ENCODE measurements around the gene ETF1. TPM values are rescaled to one million over a fixed set of nuclear protein-coding genes. Genes with fewer than 3 reads are reported as not detected.

Gene ETF1
- total and polyA plus RNA-seq, 3 donors from 2014 or later: 74.3 to 103 (median 75.3) TPM

DNA sequence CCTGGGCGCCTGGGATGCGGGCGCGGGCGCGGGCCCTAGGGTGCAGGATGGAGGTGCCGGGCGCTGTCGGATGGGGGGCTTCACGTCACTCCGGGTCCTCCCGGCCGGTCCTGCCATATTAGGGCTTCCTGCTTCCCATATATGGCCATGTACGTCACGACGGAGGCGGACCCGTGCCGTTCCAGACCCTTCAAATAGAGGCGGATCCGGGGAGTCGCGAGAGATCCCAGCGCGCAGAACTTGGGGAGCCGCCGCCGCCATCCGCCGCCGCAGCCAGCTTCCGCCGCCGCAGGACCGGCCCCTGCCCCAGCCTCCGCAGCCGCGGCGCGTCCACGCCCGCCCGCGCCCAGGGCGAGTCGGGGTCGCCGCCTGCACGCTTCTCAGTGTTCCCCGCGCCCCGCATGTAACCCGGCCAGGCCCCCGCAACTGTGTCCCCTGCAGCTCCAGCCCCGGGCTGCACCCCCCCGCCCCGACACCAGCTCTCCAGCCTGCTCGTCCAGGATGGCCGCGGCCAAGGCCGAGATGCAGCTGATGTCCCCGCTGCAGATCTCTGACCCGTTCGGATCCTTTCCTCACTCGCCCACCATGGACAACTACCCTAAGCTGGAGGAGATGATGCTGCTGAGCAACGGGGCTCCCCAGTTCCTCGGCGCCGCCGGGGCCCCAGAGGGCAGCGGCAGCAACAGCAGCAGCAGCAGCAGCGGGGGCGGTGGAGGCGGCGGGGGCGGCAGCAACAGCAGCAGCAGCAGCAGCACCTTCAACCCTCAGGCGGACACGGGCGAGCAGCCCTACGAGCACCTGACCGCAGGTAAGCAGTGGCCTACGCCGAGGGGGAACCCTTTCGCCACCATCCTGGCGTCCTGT lies 77.5 kb downstream of the ETF1 start, which contains the start of gene EGR1:
TSS of gene EGR1 (plus strand) at position 219 of the 864 bp plus-strand sequence. CDS start at position 502, 283 bp downstream.
- no peaks in the 10 kb centered on the region for H3K27me3 ChIP-seq
- DNase-seq: peak; percentile 97
- intact Hi-C loops (cut with DNase I; ENCODE audit: low total_unique reads): no loop called here
- peaks cover 15% of the 10 kb centered on the region for H3K4me1 ChIP-seq
- no peaks in the 10 kb centered on the region for H3K36me3 ChIP-seq (ENCODE audit: low read depth, missing control alignments)
- H3K4me3 ChIP-seq: peak within 1 kb of the TSS; percentile 75 to 84
- 0% methylated on average over 3 to 85 of the region's 85 CpGs for WGBS, 2 donors
- peak within 1 kb of the TSS; percentile 93 to 98 for H3K27ac ChIP-seq
- TF ChIP-seq, protein P1, sequence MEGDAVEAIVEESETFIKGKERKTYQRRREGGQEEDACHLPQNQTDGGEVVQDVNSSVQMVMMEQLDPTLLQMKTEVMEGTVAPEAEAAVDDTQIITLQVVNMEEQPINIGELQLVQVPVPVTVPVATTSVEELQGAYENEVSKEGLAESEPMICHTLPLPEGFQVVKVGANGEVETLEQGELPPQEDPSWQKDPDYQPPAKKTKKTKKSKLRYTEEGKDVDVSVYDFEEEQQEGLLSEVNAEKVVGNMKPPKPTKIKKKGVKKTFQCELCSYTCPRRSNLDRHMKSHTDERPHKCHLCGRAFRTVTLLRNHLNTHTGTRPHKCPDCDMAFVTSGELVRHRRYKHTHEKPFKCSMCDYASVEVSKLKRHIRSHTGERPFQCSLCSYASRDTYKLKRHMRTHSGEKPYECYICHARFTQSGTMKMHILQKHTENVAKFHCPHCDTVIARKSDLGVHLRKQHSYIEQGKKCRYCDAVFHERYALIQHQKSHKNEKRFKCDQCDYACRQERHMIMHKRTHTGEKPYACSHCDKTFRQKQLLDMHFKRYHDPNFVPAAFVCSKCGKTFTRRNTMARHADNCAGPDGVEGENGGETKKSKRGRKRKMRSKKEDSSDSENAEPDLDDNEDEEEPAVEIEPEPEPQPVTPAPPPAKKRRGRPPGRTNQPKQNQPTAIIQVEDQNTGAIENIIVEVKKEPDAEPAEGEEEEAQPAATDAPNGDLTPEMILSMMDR (IDR thresholded peaks at IDR 0.05): peak in 2 of 3 experiments; percentile 14 to 34
- peak; percentile 45 for TF ChIP-seq POLR2A (IDR thresholded peaks at IDR 0.05)
- no peaks in the 10 kb centered on the region for H3K9me3 ChIP-seq

DNA sequence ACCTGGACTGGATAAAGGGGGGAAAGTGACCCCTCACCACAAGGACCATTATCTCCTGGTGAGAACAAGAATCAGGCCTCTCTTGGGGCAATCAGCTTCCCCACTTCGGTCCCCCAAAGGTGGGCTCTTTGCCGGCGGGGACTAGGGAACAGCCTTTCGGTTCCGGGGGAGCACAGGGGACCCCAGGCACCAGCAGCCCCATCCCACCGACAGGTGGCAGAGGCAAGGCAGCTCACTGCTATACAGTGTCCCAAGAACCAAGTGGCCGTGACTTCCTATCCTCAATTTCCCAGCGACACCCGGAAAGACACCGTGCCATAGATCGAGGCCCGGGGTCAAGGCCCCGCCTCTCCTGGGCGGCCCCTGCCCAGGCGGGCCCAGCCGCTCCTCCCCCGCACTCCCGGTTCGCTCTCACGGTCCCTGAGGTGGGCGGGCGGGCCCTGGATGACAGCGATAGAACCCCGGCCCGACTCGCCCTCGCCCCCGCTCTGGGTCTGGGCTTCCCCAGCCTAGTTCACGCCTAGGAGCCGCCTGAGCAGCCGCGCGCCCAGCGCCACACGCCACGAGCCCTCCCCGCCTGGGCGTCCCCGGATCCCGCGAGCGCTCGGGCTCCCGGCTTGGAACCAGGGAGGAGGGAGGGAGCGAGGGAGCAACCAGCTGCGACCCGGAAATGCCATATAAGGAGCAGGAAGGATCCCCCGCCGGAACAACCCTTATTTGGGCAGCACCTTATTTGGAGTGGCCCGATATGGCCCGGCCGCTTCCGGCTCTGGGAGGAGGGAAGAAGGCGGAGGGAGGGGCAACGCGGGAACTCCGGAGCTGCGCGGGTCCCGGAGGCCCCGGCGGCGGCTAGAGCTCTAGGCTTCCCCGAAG lies 78.4 kb downstream of the ETF1 start:
- no peaks in the 10 kb centered on the region for H3K36me3 ChIP-seq (ENCODE audit: low read depth, missing control alignments)
- H3K9me3 ChIP-seq: no peaks in the 10 kb centered on the region
- H3K27ac ChIP-seq: peak overlapping the region; percentile 93 to 98
- intact Hi-C loops (cut with DNase I; ENCODE audit: low total_unique reads): no loop called here
- WGBS, 2 donors: 1% methylated on average over 64 of the region's 64 CpGs; no CpG with 5 or more reads in 1 of the 2 donors
- no peaks in the 10 kb centered on the region for H3K27me3 ChIP-seq
- peaks cover 15% of the 10 kb centered on the region for H3K4me1 ChIP-seq
- DNase-seq: peak; percentile 98
- TF ChIP-seq POLR2A (IDR thresholded peaks at IDR 0.05): no peak
- TF ChIP-seq, protein P1 (IDR thresholded peaks at IDR 0.05): peak in 1 of 3 experiments; percentile 20
- peak overlapping the region; percentile 75 to 84 for H3K4me3 ChIP-seq

DNA sequence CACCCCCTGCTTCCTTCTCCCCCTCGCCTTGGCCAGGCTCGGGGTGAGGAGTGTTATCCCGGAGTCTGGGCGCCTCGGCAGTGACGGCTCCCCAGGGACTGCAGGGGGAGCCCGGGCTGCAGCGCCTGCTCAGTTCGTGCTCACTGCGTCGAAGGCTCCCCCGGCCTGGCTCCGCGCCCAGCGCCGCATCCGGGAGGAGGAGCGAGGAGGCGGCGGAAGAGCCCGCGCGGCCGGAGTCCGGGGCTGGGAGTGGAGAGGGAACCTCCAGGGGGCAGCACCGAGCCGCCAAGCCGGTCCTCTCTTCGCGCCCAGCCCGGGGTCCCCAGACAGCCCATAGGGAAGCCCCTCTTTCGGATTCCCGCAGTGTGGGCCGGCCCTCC lies 79.0 kb downstream of the ETF1 start:
- peak; percentile 93 for DNase-seq
- H3K36me3 ChIP-seq (ENCODE audit: low read depth, missing control alignments): no peaks in the 10 kb centered on the region
- H3K9me3 ChIP-seq: no peaks in the 10 kb centered on the region
- H3K27me3 ChIP-seq: no peaks in the 10 kb centered on the region
- peak overlapping the region; percentile 93 to 98 for H3K27ac ChIP-seq
- 0% methylated on average over 2 to 34 of the region's 34 CpGs for WGBS, 2 donors
- H3K4me3 ChIP-seq: peak overlapping the region; percentile 75 to 84
- TF ChIP-seq POLR2A (IDR thresholded peaks at IDR 0.05): peak; percentile 10
- TF ChIP-seq, protein P1 (IDR thresholded peaks at IDR 0.05): peak; percentile 82 to 95 (median 86)
- H3K4me1 ChIP-seq: peaks cover 17% of the 10 kb centered on the region
- intact Hi-C loops (cut with DNase I; ENCODE audit: low total_unique reads): no loop called here

DNA sequence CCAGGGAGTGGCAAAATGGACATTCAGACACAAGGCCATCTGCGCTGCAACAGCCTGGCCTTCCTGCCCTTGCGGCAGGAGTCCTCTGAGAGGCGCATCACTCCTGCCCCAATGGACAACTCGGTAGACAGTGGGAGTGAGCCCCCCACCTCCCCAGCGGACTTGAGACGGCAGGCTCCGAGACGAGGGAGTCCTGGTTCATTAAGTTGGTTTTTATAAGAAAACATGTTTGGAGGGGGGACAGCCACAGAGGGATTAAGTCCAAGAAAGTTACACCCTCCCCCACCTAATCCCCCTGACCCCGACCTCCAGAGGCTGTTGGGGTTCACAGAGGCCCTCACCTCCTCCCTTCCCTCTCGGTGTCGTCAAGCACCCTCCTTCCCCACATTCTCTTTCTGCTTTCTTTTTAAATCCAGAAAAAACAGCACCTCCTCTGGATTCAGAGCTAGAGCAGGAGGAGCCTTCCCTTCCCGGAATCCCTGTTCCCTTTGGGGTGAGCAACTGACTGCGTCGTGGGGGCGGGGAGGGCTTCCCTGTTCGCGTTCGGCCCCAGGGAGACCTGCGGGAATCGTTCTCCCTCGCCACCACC lies 79.5 kb downstream of the ETF1 start:
- no peaks in the 10 kb centered on the region for H3K27me3 ChIP-seq
- no peaks in the 10 kb centered on the region for H3K36me3 ChIP-seq (ENCODE audit: low read depth, missing control alignments)
- peak; percentile 67 for DNase-seq
- peak overlapping the region; percentile 93 to 98 for H3K27ac ChIP-seq
- peak overlapping the region; percentile 75 to 84 for H3K4me3 ChIP-seq
- WGBS, 2 donors: 5 to 7% methylated on average over 21 of the region's 21 CpGs
- no peak for TF ChIP-seq POLR2A (IDR thresholded peaks at IDR 0.05)
- TF ChIP-seq, protein P1 (IDR thresholded peaks at IDR 0.05): peak in 1 of 3 experiments; percentile 17
- intact Hi-C loops (cut with DNase I; ENCODE audit: low total_unique reads): no loop called here
- H3K4me1 ChIP-seq: peaks cover 22% of the 10 kb centered on the region
- H3K9me3 ChIP-seq: no peaks in the 10 kb centered on the region

All from testis (tissue), 3 donors.